HG03135 (cell line): Measurements from ENCODE around the gene CTSD.

Experiments
- ATAC-seq: cut with Tn5 transposase; IDR thresholded peaks from one replicate; pipeline ENCODE4 v1.9.1; 2021; ENCODE audit warnings: mild to moderate bottlenecking, moderate library complexity; ENCODE audit not compliant: unreplicated experiment

The CTSD gene

GRCh38 chr11:1732418-1733008, 31.2 kb downstream of the CTSD start:
- ATAC-seq = no peak

GRCh38 chr11:1731451-1732059, 32.2 kb downstream of the CTSD start:
- ATAC-seq = no peak

GRCh38 chr11:1730059-1730629, 33.6 kb downstream of the CTSD start:
- ATAC-seq = no peak

- no peak for ATAC-seq
Observed at GRCh38 chr11:1729692-1730011, 34.1 kb downstream of the CTSD start.

DNA sequence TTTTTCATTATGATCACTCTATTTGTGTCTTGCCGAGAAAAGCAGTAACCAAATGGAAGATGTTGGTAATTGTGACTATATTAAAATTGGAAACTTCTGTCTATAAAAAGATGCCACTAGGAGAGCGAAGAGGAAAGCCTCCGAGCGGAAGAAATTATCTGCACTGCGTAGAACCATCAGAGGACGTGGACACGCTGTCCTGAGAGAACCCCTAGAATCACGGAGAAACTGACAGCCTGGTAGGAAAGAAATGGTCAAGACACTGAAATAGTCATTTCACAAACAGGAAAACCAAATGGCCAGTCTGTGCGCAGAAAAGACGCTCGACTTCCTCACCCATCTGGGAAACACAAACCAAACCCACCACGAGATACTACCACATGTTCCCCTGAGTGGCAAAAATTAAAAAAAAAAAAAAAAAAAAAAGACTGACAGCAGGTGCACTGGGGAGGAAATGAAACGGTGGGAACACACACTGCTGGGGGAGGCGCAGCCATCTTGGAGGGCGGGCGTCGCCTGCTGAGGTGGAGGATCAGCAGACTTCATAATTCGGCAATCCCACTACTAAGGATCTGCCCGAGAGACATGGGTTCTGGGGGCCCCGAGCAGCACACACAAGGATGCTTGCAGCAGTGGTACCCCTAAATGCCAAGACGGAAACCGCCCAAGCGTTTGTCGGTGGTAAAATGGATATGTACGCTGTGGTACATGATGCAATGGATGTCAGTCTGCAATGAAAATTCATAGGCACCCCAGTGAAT, 34.6 kb downstream of the CTSD start:
- no peak for ATAC-seq

DNA sequence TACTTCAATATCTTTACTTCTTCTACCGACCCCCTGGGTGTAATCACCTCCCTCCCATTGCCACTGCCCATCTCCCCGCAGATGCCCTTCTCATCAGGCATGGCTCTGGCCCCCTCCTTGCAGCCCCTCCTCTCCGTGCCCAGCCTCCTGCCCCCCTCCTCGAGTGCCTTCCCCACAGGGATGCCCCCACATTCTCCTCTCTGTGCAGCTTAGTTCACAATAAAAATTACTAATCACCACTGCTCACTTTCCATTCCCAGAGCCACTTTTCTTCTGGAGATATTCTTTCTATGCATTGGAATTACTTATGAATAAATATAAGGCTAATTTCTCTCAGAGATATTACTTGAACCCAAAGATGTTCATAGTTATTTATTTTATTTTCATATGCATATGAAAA, 35.4 kb downstream of the CTSD start:
- no peak for ATAC-seq

- ATAC-seq = no peak
Observed at GRCh38 chr11:1727861-1728260, 35.9 kb downstream of the CTSD start.

GRCh38 chr11:1727096-1727690, 36.5 kb downstream of the CTSD start:
- ATAC-seq = no peak

- ATAC-seq = no peak
Observed at GRCh38 chr11:1719781-1720180, 43.9 kb downstream of the CTSD start.

DNA sequence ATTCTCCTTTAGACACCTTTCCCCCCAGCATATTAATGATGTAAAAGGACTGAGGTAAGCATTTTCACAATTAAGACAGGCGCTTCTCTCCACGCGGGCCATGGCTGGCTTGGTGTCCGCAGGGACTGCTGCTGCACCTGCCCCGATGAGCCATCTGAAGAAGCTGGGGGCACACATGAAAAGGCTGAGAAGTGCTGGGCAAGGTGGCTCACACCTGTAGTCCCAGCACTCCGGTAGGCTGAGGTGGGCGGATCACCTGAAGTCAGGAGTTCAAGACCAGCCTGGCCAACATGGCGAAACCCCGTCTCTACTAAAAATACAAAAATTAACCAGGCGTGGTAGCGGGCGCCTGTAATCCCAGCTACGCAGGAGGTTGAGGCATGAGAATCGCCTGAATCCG, 45.4 kb downstream of the CTSD start:
- ATAC-seq = no peak

DNA sequence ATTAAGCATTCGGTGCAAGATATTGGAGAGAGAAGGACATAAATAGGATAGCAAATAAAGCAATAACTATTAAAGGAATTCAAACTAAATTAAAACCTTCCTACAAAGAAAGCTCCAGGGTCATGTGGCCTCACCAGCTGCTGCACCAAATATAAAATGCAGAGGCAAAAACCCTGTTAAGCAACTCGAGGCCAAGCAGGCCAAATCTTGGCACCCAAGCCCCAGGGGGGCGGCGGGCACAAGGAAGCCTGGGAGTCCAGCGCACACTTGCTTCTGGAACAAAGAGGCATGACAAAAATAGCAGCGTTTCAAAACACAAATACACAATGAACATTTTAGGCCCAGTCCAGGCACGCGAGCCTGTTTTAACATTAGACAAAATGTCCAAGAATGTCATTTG, 46.0 kb downstream of the CTSD start:
- ATAC-seq = no peak

- ATAC-seq = no peak
Observed at GRCh38 chr11:1714908-1715885, 48.5 kb downstream of the CTSD start.

DNA sequence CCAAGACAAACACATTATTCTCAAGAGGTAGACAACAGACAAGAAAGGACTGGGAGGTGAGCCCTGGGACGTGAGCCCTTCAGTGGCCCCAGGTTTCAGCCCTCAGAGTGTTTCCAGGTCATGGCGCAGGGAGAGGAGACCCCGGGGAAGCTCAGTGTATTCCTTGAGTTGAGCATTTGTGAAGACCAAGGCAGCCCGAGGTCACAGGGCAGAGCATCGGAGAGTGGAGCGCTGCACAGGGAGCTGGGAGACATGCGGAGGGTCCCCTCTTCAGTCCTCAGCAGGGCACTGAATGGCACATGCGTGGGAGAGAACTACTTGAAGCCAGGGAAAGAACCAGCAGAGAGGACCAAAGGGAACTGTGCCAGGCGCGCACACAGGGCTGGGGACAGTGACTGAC, 55.0 kb downstream of the CTSD start:
- no peak for ATAC-seq

- no peak for ATAC-seq
Observed at GRCh38 chr11:1707751-1708150, 56.0 kb downstream of the CTSD start.

- no peak for ATAC-seq
Observed at GRCh38 chr11:1706634-1707400, 56.9 kb downstream of the CTSD start.

DNA sequence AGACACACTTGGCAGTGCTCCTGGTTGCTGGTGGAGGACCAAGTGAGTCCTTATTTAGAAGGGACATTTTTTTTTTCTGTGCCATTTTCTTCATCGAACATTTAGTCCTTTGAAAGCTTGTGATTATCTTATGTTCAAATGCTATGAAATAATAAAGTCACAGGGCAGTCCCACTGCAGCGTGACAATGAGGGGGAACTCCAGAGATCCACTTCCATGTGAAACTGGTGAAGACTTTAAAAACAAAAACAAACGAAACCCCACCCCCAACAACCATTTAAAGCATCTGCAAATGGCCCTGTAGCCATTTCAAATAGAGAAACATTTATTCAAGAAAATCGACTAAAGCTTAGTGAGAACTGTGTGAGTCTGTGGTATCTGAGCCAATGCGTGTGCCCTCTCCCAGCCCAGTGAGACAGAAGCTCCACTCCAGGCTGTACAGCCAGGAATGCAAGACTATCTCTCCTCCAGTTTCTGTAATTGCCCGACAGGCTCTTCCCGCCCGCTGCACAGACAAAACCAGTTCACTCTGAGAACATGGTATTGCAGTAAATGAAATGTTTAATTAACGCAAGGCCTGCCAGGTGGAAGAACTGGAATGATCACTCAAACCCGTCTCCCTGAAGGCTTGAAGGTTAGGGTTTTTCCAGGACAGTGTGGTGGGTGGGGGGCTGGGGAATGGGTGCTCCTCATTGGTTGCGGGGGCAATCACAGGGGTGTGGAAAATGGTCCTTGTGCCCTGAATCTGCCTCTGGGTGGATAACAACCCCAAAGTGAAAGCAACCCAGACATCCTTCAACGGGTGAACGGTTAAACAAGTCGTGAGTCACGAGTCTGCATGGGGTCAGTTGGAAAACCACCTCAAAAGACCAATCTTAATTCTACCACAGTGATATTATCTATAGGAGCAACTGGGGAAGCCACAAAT, 58.3 kb downstream of the CTSD start:
- no peak for ATAC-seq

- ATAC-seq = no peak
Observed at GRCh38 chr11:1703146-1703545, 60.6 kb downstream of the CTSD start.
